ENCODE measurements around the gene GHR.

DNA sequence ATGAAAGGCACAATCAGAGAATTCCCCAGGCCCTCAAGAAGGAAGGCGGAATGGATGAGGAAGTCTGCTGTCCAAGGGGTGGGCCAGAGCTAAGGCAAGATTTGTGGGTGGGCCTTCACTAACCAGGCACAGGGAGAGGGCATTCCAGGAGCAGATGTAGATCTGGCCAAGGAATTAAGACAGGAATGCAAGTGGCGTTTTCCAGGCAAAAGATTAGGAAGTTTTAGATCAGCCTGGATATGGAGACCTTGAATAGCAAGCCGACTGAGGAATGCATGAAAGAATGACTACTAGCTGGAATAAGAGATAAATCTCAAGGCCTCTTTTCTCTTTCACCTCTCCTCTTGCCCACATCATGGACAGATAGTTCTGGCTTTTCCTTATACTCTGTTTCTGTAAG, 68.5 kb downstream of the GHR start:
- TF ChIP-seq, protein P1, sequence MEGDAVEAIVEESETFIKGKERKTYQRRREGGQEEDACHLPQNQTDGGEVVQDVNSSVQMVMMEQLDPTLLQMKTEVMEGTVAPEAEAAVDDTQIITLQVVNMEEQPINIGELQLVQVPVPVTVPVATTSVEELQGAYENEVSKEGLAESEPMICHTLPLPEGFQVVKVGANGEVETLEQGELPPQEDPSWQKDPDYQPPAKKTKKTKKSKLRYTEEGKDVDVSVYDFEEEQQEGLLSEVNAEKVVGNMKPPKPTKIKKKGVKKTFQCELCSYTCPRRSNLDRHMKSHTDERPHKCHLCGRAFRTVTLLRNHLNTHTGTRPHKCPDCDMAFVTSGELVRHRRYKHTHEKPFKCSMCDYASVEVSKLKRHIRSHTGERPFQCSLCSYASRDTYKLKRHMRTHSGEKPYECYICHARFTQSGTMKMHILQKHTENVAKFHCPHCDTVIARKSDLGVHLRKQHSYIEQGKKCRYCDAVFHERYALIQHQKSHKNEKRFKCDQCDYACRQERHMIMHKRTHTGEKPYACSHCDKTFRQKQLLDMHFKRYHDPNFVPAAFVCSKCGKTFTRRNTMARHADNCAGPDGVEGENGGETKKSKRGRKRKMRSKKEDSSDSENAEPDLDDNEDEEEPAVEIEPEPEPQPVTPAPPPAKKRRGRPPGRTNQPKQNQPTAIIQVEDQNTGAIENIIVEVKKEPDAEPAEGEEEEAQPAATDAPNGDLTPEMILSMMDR (IDR thresholded peaks at IDR 0.05; ENCODE audit: borderline replicate concordance, extremely low read depth, low read length, poor library complexity, severe bottlenecking) = no peak
- no peak for TF ChIP-seq EZH2 (IDR thresholded peaks at IDR 0.05; ENCODE audit: borderline replicate concordance, low read depth, low read length, severe bottlenecking)

All from DND-41 (cell line).